HepG2 (cell line): Measurements from ENCODE around the gene UTP4.

ENCODE experiments used
- BCL6 ChIP-seq: IDR thresholded peaks from 2 replicates; pipeline ENCODE4 v1.6.1; 2016; ENCODE audit warnings: missing genetic modification reagents, missing compliant biosample characterization
- EZH2 ChIP-seq: conservative IDR thresholded peaks from 2 replicates; pipeline ENCODE4 v1.6.1; 2012; ENCODE audit warnings: mild to moderate bottlenecking, low read depth, low read length, moderate library complexity
- GPN1 ChIP-seq: sonication (generic); formaldehyde crosslinking; IDR thresholded peaks from 2 replicates; pipeline ENCODE4 v1.5.1; 2020; ENCODE audit warnings: missing genetic modification reagents, borderline replicate concordance
- NR2F6 ChIP-seq, 2 experiments: IDR thresholded peaks; 2 replicates each; pipeline ENCODE4 v1.6.1; 2016; ENCODE audit warnings: antibody characterized with exemption in 1 of 2, mild to moderate bottlenecking in 1 of 2
- POLR2A ChIP-seq, 2 experiments: IDR thresholded peaks; 2 replicates each; pipeline ENCODE4 v1.6.1; 2011; ENCODE audit warnings: low read depth in 2 of 2, low read length in 2 of 2, mild to moderate bottlenecking in 1 of 2, moderate library complexity in 1 of 2; ENCODE audit not compliant: insufficient read depth in 1 of 2
- SP2 ChIP-seq: sonication (generic); formaldehyde crosslinking; IDR thresholded peaks from 2 replicates; pipeline ENCODE4 v1.5.1; 2020; ENCODE audit warnings: mild to moderate bottlenecking, missing genetic modification reagents
- YY1 ChIP-seq: IDR thresholded peaks from 2 replicates; pipeline ENCODE4 v1.6.1; 2011; ENCODE audit warnings: low read length, low read depth, moderate library complexity, mild to moderate bottlenecking; ENCODE audit not compliant: insufficient read depth, insufficient replicate concordance
- ZFP37 ChIP-seq: sonication (generic); formaldehyde crosslinking; IDR thresholded peaks from 2 replicates; pipeline ENCODE4 v1.4.0; 2020; ENCODE audit warnings: missing genetic modification reagents, borderline replicate concordance
- ZNF501 ChIP-seq: sonication (generic); formaldehyde crosslinking; IDR thresholded peaks from 2 replicates; pipeline ENCODE4 v1.5.1; 2020; ENCODE audit warnings: mild to moderate bottlenecking, moderate library complexity, missing genetic modification reagents
- TF ChIP-seq, protein P1 (sequence below), 2 experiments: IDR thresholded peaks; 2 replicates each; pipeline ENCODE4 v1.6.1; 2011 to 2012; ENCODE audit warnings: low read length in 2 of 2, borderline replicate concordance in 1 of 2, low read depth in 1 of 2, mild to moderate bottlenecking in 1 of 2, moderate library complexity in 1 of 2
- TF ChIP-seq, protein P2 (sequence below): sonication (generic); formaldehyde crosslinking; conservative IDR thresholded peaks from 2 replicates; pipeline ENCODE4 v1.5.0; 2020; ENCODE audit warnings: missing genetic modification reagents

DNA sequence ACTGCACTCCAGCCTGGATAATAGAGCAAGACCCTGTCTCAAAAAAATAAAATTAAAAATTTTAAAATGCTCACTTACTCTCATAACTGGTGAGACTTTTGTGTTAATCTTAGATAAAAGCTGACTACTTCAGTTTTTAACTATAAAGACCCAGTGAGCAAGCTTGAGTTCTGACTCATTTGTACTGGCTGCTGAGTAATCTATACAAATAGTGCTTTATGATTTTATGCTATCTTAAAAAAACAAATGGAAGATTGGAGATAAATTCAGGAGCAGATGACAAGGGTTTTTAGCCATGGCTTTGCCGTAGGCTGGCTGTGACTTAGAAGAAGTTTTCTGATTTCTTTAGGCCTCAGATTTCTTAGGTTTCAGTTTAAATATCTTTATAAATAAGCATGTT lies 85.0 kb downstream of the UTP4 start:
- TF ChIP-seq NR2F6 (IDR thresholded peaks at IDR 0.05) (no peak), NR2F6 (CRISPR knock-in tag; IDR thresholded peaks at IDR 0.05) (no peak), GPN1 (CRISPR knock-in tag) (no peak), YY1 (no peak), EZH2 (no peak), POLR2A (IDR thresholded peaks at IDR 0.05; ENCODE audit: insufficient read depth in 1 of 2, low read depth in 2 of 2, low read length in 2 of 2) (no peak), BCL6 (CRISPR knock-in tag) (no peak), ZFP37 (no peak), ZNF501 (no peak), SP2 (no peak)
- TF ChIP-seq, protein P1, sequence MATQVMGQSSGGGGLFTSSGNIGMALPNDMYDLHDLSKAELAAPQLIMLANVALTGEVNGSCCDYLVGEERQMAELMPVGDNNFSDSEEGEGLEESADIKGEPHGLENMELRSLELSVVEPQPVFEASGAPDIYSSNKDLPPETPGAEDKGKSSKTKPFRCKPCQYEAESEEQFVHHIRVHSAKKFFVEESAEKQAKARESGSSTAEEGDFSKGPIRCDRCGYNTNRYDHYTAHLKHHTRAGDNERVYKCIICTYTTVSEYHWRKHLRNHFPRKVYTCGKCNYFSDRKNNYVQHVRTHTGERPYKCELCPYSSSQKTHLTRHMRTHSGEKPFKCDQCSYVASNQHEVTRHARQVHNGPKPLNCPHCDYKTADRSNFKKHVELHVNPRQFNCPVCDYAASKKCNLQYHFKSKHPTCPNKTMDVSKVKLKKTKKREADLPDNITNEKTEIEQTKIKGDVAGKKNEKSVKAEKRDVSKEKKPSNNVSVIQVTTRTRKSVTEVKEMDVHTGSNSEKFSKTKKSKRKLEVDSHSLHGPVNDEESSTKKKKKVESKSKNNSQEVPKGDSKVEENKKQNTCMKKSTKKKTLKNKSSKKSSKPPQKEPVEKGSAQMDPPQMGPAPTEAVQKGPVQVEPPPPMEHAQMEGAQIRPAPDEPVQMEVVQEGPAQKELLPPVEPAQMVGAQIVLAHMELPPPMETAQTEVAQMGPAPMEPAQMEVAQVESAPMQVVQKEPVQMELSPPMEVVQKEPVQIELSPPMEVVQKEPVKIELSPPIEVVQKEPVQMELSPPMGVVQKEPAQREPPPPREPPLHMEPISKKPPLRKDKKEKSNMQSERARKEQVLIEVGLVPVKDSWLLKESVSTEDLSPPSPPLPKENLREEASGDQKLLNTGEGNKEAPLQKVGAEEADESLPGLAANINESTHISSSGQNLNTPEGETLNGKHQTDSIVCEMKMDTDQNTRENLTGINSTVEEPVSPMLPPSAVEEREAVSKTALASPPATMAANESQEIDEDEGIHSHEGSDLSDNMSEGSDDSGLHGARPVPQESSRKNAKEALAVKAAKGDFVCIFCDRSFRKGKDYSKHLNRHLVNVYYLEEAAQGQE (IDR thresholded peaks at IDR 0.05; ENCODE audit: borderline replicate concordance in 1 of 2, low read depth in 1 of 2, low read length in 2 of 2), result no peak
- TF ChIP-seq, protein P2, sequence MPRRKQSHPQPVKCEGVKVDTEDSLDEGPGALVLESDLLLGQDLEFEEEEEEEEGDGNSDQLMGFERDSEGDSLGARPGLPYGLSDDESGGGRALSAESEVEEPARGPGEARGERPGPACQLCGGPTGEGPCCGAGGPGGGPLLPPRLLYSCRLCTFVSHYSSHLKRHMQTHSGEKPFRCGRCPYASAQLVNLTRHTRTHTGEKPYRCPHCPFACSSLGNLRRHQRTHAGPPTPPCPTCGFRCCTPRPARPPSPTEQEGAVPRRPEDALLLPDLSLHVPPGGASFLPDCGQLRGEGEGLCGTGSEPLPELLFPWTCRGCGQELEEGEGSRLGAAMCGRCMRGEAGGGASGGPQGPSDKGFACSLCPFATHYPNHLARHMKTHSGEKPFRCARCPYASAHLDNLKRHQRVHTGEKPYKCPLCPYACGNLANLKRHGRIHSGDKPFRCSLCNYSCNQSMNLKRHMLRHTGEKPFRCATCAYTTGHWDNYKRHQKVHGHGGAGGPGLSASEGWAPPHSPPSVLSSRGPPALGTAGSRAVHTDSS (CRISPR knock-in tag), result no peak
